HG03571 (cell line): ENCODE data around the gene IL20.

Source experiments
- ATAC-seq: cut with Tn5 transposase; IDR thresholded peaks from one replicate; pipeline ENCODE4 v1.9.1; 2021; ENCODE audit not compliant: unreplicated experiment

IL20 gene

GRCh38 chr1:206899717-206900116, 34.3 kb downstream of the IL20 start:
- ATAC-seq: no peak

GRCh38 chr1:206900149-206900548, 34.7 kb downstream of the IL20 start:
- ATAC-seq: no peak

- no peak for ATAC-seq
Measured at GRCh38 chr1:206901944-206902343, 36.5 kb downstream of the IL20 start.

- no peak for ATAC-seq
Measured at GRCh38 chr1:206902702-206903101, 37.3 kb downstream of the IL20 start.

GRCh38 chr1:206903687-206904086, 38.3 kb downstream of the IL20 start:
- no peak for ATAC-seq

- ATAC-seq: no peak
Measured at GRCh38 chr1:206904423-206905142, 39.2 kb downstream of the IL20 start.

- no peak for ATAC-seq
Measured at GRCh38 chr1:206905295-206906164, 40.1 kb downstream of the IL20 start.

GRCh38 chr1:206907304-206907991, 42.0 kb downstream of the IL20 start:
- no peak for ATAC-seq

- ATAC-seq: no peak
Measured at GRCh38 chr1:206908038-206908437, 42.6 kb downstream of the IL20 start.

- no peak for ATAC-seq
Measured at GRCh38 chr1:206909161-206909882, 43.9 kb downstream of the IL20 start.

- ATAC-seq: no peak
Measured at GRCh38 chr1:206909883-206910318, 44.5 kb downstream of the IL20 start.

- ATAC-seq: no peak
Measured at GRCh38 chr1:206911064-206911663, 45.7 kb downstream of the IL20 start.

- no peak for ATAC-seq
Measured at GRCh38 chr1:206912445-206913095, 47.1 kb downstream of the IL20 start.

GRCh38 chr1:206913766-206914537, 48.5 kb downstream of the IL20 start:
- no peak for ATAC-seq

GRCh38 chr1:206915030-206915735, 49.8 kb downstream of the IL20 start:
- no peak for ATAC-seq

- ATAC-seq: no peak
Measured at GRCh38 chr1:206916000-206916709, 50.7 kb downstream of the IL20 start.

- ATAC-seq: no peak
Measured at GRCh38 chr1:206918076-206918475, 52.7 kb downstream of the IL20 start.
